Measurements from ENCODE around the gene NADSYN1. TPM values are rescaled to one million over a fixed set of nuclear protein-coding genes. Genes with fewer than 3 reads are reported as not detected.
A peak's percentile ranks its signal among the peaks of the same experiment; 100 is the strongest.

Gene NADSYN1
- 91.3 TPM for total RNA-seq
- long read RNA-seq, transcript NADSYN1-201 (21 exons, 2,773 nt): major isoform, 37 of 70 reads
- long read RNA-seq, partial matches to known transcripts: 11 of 70 reads
- long read RNA-seq, other reads (novel, unspliced or antisense): 18 of 70 reads

DNA sequence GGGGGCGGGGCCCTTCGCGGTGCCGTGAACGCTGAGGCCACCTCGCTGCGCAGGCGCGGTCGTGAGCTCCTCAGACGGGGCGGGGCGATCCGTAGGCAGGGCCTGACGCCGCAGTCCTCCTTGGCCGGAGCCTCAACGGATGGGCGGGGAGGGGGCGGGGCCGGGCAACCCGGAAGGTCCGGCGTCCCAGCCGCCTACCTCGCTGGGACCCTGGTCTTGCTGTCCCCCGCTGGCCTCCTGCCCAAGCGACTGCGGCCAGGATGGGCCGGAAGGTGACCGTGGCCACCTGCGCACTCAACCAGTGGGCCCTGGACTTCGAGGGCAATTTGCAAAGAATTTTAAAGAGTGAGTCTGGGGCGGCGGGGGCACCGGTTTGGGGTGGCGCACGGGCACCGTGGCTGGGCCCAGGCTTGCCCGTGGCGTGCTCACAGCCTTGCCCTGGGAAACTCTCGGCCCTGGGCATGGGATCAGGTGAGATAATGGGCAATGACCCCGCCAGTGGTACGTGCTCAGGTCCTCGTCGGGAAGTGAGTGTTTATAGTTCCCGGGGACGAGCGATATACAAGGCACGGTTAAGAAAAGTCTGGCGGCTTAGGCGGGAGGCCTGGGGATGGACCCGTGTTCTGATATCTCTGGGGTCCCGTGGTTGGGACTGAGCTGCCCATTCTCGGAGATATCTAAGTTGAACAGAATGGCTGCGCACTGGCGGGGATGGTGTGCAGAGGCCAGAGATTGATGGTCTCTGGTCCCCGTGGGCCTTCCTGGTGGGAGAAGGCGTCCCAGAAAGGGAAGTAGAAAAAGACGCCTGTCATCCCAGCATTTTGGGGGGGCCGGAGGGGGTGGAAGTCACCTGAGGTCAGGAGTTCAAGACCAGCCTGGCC lies at the start of gene NADSYN1:
TSS of gene NADSYN1 (plus strand) at position 167 of the 881 bp plus-strand sequence. CDS start at position 261, 94 bp downstream.
- intact Hi-C loops (cut with DNase I): no loop called here
- peak within 1 kb of the TSS; percentile 76 for H3K4me3 ChIP-seq
- peak within 1 kb of the TSS; percentile 90 for H3K27ac ChIP-seq
- peak; percentile 99 for DNase-seq
- peaks cover 35% of the 10 kb centered on the region for H3K36me3 ChIP-seq
- H3K4me1 ChIP-seq: peaks cover 26% of the 10 kb centered on the region
- no peaks in the 10 kb centered on the region for H3K27me3 ChIP-seq
- no peak for TF ChIP-seq CTCF (IDR thresholded peaks at IDR 0.05)
- H3K9me3 ChIP-seq: no peaks in the 10 kb centered on the region
- ATAC-seq: peak; percentile 92

DNA sequence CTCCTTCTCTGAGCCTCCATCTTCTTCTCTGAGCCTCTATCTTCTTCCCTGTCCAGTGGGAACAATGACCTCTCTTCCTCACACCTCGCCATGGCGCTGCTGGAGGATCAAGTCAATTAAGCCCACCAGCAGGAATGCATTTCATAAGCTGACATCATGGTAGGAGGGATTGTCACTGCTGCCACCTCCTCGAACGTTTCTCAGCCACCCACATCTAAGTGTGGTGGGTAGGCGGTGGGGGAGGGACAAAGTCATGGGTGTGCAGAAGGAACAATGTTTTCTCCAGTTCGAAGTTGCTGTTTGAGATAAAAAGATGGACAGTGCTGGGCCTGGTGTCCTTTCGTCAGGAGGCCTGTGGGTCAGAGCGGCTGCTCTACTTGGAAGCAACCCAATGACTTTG lies 48.8 kb upstream of the NADSYN1 start:
- H3K4me1 ChIP-seq: no peaks in the 10 kb centered on the region
- H3K9me3 ChIP-seq: no peaks in the 10 kb centered on the region
- no peak overlapping the region for H3K4me3 ChIP-seq
- TF ChIP-seq CTCF (IDR thresholded peaks at IDR 0.05): no peak
- DNase-seq: no peak
- no peaks in the 10 kb centered on the region for H3K27me3 ChIP-seq
- no peak for ATAC-seq
- intact Hi-C loops (cut with DNase I): no loop called here
- no peaks in the 10 kb centered on the region for H3K36me3 ChIP-seq
- H3K27ac ChIP-seq: no peak overlapping the region

GRCh38 chr11:71406681-71407080 lies 46.3 kb upstream of the NADSYN1 start:
- no peaks in the 10 kb centered on the region for H3K36me3 ChIP-seq
- H3K9me3 ChIP-seq: no peaks in the 10 kb centered on the region
- intact Hi-C loops (cut with DNase I): no loop called here
- no peak for DNase-seq
- no peaks in the 10 kb centered on the region for H3K4me1 ChIP-seq
- TF ChIP-seq CTCF (IDR thresholded peaks at IDR 0.05): no peak
- H3K4me3 ChIP-seq: no peak overlapping the region
- H3K27ac ChIP-seq: no peak overlapping the region
- H3K27me3 ChIP-seq: no peaks in the 10 kb centered on the region
- ATAC-seq: no peak

DNA sequence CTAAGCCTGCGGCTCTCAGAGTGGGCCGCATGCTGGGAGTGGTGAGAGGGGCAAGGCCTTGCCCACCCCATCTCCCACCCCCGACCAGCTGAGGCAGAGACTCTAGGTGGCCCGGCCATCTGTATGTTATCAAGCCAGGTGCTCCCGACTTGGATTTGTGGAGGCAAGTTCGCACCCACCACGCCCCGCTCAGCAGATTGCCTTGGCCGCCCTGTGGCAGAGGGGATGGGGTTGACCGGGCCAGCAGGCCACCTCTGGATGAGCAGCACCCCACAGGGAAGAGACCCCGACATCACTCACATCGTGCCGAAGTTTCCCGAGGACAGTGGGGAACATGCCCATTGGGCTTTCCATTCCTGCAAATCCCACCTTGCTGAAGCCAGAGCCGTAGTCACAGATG lies 45.6 kb upstream of the NADSYN1 start:
- Histone ChIP-seq H3K36me3 (no peaks in the 10 kb centered on the region), H3K27ac (no peak overlapping the region), H3K27me3 (no peaks in the 10 kb centered on the region), H3K4me1 (no peaks in the 10 kb centered on the region), H3K4me3 (no peak overlapping the region), H3K9me3 (no peaks in the 10 kb centered on the region)
- intact Hi-C loops (cut with DNase I): no loop called here
- ATAC-seq (no peak), DNase-seq (no peak)
- no peak for TF ChIP-seq CTCF (IDR thresholded peaks at IDR 0.05)

DNA sequence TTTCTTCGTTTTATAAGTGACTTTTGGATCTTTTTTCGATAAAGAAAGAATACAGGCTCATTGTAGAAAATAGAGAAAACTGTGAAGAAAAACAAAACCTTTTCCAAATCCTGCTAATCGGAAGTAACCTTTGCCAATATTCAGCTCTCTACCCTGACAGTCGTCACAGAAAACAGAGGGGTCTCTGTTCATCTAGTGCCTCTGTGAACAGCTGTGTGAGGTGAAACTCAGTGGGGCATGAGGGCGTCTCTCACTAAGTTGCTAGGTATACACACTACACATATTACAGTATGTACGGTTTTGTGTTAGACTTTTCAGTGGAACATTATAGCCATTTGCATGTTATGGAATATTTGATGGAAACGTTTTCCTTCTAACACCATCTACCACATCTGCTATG lies 44.2 kb upstream of the NADSYN1 start:
- no peak for DNase-seq
- Histone ChIP-seq H3K4me1 (no peaks in the 10 kb centered on the region), H3K36me3 (no peaks in the 10 kb centered on the region), H3K27me3 (peaks cover 4% of the 10 kb centered on the region), H3K27ac (no peak overlapping the region), H3K9me3 (no peaks in the 10 kb centered on the region), H3K4me3 (no peak overlapping the region)
- ATAC-seq: no peak
- TF ChIP-seq CTCF (IDR thresholded peaks at IDR 0.05): no peak
- intact Hi-C loops (cut with DNase I): no loop called here

Data from upper lobe of right lung (tissue), 1 donor.